ENCODE results near the gene ADCY6.
"Not testable (repeated sequence)": the region's sequence is repeated elsewhere in the genome, so short reads cannot be mapped to it uniquely, and the experiment has no call there.

Gene ADCY6

DNA sequence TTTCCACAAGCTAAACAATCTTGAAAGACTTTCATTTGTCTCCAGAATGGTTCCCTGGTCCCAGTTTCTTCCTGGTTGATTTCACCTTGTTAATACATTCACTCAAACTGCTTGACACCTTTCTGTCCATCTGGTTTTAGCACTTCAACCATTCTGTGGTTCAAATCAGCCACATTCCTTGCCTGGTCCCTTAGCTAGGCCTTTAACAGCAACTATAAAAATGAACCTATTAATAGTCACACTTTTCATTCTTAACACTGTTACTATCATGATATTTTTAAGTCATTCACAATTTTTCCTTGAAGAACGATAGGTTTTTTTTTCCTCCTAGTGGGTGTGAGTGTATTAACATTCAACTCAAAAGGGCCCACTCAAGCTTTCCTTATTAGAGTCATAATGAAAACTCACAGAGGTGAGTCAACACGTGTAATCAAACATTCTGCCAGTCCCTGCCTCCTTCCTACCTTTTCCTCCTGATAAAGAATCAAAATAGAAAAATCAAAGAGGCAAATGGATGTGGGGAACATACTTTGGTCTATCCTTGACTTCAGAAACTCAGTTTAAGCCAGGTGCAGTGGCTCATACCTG, 38.0 kb downstream of the ADCY6 start:
- TF ChIP-seq, protein P1, sequence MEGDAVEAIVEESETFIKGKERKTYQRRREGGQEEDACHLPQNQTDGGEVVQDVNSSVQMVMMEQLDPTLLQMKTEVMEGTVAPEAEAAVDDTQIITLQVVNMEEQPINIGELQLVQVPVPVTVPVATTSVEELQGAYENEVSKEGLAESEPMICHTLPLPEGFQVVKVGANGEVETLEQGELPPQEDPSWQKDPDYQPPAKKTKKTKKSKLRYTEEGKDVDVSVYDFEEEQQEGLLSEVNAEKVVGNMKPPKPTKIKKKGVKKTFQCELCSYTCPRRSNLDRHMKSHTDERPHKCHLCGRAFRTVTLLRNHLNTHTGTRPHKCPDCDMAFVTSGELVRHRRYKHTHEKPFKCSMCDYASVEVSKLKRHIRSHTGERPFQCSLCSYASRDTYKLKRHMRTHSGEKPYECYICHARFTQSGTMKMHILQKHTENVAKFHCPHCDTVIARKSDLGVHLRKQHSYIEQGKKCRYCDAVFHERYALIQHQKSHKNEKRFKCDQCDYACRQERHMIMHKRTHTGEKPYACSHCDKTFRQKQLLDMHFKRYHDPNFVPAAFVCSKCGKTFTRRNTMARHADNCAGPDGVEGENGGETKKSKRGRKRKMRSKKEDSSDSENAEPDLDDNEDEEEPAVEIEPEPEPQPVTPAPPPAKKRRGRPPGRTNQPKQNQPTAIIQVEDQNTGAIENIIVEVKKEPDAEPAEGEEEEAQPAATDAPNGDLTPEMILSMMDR (IDR thresholded peaks at IDR 0.05; ENCODE audit: low read depth, low read length): no peak

DNA sequence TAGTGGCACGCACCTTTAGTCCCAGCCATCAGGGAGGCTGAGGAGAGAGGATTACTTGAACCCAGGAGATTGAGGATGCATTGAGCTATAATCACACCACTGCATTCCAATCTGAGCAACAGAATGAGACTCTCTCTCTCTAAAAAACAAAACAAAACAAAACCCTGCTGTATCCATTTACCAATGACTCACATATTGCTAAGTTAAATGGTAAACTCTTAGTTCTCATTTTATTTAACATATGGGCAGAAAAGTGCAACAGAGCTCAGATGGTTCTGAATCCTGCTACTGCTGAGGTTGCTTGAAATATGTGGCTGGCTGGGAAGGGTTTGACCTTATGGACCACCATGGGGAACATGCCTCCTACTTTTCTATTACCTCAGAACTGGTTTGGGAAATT, 38.7 kb downstream of the ADCY6 start:
- DNase-seq (ENCODE audit: extremely low read depth, low read depth): no peak
- TF ChIP-seq, protein P1 (IDR thresholded peaks at IDR 0.05; ENCODE audit: low read depth, low read length): no peak

More for the DNA sequence above, 38.0 kb downstream of the ADCY6 start:
- DNase-seq (ENCODE audit: extremely low read depth, low read depth): no peak

DNA sequence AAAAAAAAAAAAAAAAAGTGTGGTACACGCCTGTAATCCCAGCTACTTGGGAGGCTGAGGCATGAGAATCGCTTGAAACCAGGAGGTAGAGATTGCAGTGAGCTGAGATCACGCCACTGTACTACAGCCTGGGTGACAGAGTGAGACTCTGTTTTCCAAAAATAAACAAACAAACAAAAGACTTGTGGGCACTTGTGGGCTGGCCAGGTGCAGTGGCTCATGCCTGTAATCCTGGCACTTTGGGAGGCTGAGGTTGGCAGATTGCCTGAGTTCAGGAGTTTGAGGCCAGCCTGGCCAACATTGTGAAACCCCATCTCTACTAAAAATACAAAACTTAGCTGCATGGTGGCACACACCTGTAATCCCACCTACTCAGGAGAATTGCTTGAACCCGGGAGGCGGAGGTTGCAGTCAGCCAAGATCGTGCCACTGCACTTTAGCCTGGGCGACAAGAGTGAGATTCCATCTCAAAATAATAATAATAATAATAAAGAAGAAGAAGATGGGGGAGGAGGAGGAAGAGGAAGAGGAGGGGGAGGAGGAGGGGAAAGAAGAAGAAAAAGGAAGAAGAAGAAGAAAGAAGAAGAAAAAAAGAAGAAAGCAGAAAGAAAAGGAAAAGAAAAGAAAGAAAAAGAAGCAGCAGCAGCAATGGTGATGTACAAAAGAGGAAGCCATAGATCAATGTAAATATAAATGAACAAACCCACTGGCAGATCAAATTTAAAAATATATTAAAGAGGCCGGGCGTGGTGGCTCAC, 44.5 kb downstream of the ADCY6 start:
- TF ChIP-seq, protein P1 (IDR thresholded peaks at IDR 0.05; ENCODE audit: low read depth, low read length): no peak
- no peak for DNase-seq (ENCODE audit: extremely low read depth, low read depth)

DNA sequence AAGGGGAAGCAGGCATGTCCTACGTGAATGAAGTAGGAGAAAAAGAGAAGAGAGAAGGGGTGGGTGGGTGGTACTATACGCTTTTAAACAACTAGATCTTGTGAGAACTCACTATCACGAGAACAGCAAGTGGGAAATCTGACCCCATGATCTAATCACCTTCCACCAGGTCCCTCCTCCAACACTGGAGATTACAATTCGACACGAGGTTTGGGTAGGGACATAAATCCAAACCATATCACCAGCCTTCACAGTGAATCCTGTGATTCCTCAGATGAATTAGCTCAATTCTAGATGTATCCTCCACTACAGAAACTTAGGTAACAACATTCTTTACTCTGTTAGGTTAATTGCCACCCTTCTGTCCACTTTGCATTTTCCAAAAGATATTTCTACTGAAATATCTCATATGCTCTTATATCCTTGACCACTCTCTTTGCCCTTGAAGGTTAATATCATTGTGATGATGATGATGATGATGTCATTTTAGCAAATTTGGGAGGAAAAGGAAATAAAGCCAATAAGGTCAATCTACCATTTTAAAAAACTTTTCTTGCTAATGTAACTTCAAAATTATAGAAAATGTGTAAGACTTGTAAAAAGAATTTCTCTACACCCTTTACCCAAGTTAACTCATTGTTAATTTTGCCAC, 49.1 kb downstream of the ADCY6 start:
- TF ChIP-seq, protein P1 (IDR thresholded peaks at IDR 0.05; ENCODE audit: low read depth, low read length): no peak

DNA sequence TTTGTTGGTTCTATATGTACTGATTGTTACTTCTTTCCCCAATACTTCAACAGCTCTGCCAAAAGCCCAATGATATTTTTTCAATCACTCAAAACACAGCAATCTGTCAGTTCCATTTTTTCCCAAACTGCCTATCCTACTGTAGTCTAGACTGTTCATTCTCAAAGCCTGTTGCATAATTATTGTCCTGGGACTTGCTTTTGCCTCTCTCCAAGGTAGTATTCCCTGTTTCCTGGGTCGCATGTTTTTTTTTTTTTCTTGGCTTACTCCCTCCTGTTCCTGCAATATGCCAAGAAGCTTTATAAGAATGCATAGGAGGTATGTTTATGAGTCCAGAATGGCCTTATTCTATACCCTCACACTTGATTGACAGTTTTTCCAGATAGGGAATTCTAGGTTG, 52.4 kb downstream of the ADCY6 start:
- TF ChIP-seq, protein P1 (IDR thresholded peaks at IDR 0.05; ENCODE audit: low read depth, low read length): no peak
- no peak for DNase-seq (ENCODE audit: extremely low read depth, low read depth)

More for the DNA sequence above, 49.1 kb downstream of the ADCY6 start:
- no peak for DNase-seq (ENCODE audit: extremely low read depth, low read depth)

DNA sequence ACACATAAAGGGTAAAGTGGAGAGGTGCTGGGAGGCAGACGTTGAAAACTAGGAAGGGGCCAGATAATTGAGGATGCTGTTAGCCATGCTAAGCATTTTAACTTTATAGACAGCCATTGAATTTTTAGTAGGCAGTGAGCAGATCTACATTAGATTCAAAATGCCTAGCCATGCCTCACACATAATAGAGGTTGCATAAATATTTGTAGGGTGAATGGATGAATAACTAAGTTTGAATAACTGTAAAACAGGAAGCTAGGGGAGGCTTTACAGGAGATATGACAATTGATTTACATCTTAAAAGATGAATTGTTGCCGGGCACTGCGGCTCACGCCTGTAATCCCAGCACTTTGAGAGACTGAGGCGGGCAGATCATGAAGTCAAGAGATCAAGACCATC, 60.1 kb downstream of the ADCY6 start:
- no peak for DNase-seq (ENCODE audit: extremely low read depth, low read depth)
- TF ChIP-seq, protein P1 (IDR thresholded peaks at IDR 0.05; ENCODE audit: low read depth, low read length): no peak

DNA sequence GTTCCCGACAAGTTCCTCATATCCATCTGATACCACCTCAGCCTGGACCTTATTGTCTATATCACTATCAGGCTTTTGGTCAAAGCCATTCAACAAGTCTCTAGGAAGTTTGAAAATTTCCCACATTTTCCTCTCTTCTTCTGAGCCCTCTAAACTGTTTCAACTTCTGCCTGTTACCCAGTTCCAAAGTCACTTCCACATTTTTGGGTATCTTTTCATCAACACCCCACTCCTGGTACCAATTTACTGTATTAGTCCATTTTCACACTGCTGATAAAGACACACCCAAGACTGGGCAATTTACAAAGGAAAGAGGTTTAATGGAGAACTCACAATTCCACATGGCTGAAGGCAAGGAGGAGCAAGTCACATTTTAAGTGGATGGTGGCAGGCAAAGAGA, 68.2 kb downstream of the ADCY6 start:
- DNase-seq (ENCODE audit: extremely low read depth, low read depth): not testable (repeated sequence)

DNA sequence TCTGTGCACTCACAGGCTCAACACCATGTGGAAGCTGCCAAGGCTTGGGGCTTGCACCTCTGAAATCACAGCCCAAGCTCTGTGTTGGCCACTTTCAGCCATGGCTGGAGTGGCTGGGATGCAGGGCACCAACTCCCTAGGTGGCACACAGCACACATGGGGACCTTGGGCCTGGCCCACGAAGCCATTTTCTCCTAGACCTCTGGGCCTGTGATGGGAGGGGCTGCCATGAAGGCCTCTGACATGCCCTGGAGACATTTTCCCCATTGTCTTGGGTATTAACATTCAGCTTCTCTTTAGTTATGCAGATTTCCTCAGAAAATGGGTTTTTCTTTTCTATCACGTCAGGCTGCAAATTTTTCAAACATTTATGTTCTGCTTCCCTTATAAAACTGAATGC, 68.7 kb downstream of the ADCY6 start:
- DNase-seq (ENCODE audit: extremely low read depth, low read depth): not testable (repeated sequence)

DNA sequence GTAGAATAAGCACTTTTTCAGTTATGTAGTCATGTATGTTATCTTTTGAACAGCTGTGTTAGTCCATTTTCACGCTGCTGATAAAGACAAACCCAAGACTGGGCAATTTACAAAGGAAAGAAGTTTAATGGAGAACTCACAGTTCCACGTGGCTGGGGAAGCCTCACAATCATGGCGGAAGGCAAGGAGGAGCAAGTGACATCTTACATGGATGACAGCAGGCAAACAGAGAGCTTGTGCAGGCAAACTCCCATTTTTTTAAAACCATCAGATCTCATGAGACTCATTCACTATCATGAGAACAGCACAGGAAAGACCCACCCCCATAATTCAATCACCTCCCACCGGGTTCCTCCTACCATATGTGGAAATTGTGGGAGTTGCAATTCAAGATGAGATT, 69.9 kb downstream of the ADCY6 start:
- not testable (repeated sequence) for DNase-seq (ENCODE audit: extremely low read depth, low read depth)

Measured in AG09319 (cell line).